HG03342 (cell line): ENCODE results near the gene DCBLD1.

Experiments
- ATAC-seq: cut with Tn5 transposase; IDR thresholded peaks from one replicate; pipeline ENCODE4 v1.9.1; 2021; ENCODE audit warnings: mild to moderate bottlenecking, moderate library complexity; ENCODE audit not compliant: unreplicated experiment

The DCBLD1 gene

DNA sequence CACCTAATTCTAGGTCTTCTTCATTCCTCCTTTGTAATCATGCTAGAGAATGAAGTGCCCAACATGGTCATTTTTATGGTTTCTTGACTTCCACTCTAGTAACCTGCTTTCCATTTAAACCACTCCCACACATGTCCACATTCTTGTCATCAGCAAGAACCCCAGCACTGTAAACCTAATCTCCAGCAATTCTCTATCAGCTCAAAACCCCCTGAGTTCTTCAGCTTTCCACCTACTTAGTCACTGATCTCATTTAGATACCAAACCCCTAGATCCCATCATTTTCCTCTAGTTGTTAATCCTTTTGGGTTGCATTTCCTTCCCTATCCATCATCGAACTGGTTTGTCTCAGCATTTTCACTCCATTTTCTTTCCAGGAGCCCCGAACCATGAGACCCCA, 70.1 kb downstream of the DCBLD1 start:
- ATAC-seq = no peak

DNA sequence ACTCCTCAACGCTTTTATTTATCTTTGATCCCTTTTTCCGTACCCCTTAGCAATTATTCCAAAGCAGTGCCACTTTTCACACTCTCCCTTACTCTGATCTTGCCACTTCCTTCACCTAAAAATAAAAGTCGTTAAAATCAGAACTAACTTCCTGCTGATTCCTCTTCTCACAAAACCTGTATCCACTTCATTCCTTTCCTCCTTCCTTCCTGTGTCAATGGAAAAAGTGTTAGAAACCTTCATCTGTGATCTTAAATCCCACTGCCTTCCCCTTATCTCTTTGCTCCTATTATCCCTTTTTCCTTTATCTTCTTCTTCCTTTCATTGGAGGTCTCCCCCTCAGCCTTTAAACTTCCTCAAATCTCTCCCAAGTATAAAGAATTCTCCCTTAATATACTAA, 70.7 kb downstream of the DCBLD1 start:
- ATAC-seq = no peak

DNA sequence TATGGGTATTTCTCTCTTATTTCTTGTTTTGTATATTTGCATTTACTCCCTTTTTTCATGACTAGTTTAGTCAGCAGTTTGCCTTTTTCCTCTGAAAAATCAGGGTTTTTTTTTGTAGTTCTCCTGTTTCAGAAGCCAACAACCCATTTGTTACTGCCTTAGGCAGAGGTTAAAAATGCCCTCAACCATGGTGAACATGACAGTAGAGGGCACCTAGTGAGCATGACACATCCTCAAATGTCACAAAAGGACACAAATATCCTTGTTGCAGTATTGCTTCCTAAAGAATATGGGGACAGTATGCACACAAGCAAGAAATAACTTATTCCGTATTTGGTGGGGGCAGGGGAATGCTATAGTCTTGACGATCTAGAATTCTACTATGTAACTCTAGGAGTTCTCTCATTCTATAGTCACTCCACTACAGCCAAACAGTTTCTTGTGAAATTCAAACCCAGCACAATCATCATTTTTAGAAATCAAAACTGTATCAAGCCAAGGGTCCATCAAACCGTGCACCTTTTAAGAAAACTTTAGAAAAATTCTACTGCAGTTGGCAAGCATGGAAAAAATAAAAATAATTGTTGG, 72.9 kb downstream of the DCBLD1 start:
- ATAC-seq = no peak

DNA sequence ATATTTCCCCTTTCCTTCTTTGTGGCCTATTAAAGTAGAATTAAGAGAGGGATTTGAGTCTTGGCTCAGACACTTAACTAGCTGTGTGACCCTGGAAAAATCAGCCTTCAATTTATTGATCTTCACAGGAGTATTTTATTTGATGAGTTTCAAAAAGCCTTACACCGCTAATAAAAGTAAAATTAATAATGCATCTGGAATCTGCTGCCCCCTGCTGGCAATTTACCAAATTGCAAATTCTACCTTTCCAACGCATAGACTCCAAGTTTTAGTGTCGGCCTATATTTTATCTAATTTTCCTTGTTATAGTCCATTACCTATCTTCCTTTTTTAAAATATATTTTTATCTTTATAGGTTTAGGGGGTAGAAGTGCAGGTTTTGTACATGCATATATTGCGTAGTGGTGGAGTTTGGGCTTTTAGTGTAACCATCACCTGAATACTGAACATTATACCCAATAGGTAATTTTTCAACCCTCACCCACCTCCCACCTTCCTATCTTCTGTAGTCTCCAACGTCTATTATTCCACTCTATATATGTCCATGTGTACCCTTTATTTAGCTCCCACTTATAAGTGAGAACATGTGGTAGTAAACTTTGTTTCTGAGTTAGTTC, 73.5 kb downstream of the DCBLD1 start:
- no peak for ATAC-seq

DNA sequence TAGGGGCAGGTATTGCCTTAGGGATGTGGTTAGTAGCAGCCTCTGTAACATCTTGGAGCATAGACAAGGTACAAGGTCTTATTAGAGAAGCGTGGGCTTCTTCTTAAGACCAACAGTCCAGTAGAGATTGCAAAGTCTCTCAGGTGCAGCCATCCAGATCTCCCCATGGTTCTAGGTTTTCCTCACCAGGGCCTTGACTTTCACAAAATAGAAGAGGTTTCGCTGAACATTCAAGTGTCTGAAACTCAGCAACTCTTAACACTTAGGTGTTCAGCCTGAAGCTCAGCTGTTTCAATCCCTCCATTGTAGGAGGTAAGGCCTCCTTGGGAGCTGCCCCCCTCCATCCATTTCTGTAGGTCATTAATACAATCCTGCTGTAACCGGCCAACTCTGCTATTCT, 75.5 kb downstream of the DCBLD1 start:
- no peak for ATAC-seq

DNA sequence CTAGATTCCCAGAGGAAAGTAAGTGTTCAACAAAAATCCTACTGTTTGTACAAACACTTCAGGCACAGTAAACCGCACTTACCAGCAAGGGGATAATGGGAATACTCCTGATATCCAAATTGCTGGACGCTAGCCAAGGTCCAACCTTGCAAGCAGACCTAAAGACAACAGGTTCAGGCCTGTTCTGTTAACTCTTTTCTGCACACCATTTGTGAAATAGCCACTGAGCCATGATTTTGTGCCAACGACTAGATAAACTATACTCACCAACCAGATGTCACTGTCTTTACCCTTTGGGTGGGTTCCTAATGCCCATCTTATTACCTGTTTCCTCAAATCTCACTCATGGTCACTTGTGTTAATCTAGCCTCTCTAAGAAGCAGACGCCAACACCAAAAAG, 76.3 kb downstream of the DCBLD1 start:
- no peak for ATAC-seq

DNA sequence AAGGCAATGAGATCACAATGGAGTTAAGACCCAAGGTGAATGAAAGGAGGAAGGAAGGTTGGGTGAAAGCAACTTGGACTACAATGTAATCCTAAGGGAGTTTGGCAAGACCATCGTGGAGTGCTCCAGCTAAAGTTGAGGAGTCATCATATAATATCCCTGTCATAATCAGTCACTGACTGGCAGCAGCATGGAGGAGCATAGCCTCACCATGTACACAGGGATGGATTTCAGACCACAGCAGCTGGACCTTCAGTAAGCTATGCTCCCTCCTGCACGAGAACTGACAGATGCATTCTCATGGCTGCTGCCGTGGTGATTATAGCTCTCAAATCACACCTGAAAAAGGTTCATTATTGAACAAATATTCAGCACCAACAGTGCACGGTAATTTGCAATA, 76.8 kb downstream of the DCBLD1 start:
- no peak for ATAC-seq

DNA sequence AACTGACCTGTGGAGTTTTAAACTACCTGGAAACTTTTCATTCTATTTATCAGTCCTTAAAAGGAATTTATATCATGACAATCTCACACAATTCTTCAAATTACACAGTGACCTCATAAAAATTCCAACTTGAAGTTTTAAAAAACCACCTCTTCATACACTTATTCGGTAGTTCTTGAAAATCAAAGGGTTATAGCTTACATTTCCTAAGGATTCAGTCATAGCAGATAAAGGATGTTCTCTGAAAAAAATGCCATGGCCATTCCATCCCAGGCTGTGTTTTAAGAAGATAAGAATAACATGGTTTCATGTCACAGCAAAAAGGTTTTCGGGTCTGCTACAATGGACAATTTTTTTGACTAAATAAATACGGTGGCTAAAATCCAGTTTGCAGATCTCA, 78.7 kb downstream of the DCBLD1 start:
- ATAC-seq = no peak

DNA sequence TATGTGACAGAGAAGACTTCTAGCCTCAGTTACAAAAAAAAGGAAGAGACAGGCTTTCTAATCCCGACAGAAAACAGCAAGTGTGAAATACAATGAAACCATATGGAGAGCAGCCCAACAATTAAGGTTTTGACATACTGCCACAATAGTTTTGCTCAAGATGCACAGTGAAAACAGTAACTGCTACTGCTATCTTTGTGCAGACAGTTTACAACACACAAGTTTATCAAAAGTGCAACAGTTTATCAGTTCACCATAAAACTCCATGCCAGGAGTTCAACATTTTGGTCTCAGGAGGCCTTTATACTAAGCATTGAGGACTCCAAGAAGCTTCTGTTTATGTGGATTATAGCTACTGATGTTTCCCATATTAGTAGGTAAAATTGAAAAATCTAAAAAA, 82.2 kb downstream of the DCBLD1 start:
- ATAC-seq = no peak

DNA sequence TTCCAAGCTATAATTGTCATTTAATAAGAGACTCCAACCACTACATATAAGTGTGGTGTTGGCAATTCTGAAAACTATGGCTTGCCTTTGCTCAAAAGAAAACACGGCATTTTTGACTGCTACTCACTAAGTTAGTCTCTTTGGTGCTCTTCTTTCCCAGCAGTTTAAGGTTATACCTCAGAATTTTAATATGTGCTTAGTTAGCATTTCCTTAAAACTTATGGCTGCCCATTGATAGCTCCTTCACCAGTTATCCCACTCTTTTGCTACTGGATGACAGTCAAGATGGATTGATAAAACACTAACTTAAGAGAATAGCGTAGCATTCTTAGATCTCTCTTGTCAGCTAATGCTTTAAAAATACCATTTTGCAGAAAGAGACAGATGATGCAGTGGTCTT, 85.8 kb downstream of the DCBLD1 start:
- no peak for ATAC-seq

DNA sequence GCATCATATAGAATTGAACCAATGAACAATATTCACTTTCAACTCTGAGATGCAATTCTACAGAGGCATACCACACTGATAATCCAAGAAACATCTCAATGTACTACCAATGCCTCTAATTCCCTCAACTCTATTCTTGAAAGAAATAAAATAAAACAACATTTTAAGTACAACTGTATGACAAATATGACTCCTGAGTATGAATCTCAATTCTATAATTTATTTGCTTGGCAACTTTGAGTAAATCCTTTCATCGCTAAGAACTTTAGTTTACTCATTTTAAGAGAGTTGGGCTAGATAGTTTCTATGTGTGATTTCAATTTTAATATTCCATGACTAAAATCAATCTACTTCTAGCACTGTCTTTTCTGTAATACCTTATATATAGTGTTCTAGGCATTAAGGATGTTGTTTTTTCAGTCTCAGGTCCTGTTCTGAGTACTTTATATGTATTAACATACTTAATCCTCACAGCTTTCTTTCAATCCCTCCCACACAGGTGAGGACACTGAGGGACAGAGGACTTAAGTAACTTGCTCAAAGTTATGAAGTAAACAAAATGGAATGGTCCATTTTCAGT, 86.4 kb downstream of the DCBLD1 start:
- no peak for ATAC-seq

DNA sequence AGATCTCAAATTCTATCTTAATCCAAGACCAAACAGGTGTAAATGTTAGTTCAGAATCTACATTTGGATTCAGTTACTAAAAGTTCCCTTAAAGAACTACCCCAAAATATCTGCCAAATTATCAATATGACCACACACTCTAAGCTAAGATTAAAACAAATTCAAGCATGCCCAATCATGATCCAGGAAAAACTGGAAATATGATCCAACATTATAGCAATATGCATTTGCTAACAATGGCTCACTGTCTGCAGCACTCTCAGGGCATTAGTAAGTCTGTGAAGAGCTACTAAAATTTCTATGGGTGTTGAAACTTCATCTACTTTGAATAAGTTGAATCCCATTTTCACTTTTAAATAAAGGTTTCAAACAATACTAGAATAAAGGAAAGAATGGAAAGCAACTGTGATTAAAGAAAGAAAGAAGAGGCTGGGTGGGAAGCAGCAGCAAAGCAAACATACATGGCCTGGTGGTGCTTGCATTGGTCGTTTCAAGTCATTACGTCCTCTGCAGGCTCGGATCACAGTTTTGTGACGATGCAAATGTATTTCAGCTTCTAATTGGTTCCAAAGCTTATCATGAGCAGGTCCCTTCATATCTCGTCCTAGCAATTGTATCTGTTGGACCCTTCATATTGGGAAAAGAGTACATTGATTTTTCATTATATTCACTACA, 90.7 kb downstream of the DCBLD1 start:
- no peak for ATAC-seq

DNA sequence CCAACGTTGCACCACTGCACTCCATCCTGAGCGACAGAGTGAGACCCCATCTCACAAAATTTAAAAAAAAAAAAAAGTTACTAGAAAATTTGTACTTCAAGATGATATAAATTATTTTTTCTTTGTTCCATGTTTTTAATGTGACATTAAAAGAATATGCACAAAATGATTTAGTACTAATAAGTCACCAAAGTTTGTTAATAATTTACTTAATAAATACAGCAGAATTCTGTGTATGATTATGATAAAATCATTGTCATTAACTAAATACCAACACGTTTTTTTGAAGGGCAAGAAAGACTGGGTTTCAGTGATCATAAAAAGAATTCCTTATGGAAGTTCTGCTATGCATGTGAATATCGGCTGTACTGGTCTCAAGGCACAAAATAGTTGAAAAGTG, 91.7 kb downstream of the DCBLD1 start:
- ATAC-seq = no peak

DNA sequence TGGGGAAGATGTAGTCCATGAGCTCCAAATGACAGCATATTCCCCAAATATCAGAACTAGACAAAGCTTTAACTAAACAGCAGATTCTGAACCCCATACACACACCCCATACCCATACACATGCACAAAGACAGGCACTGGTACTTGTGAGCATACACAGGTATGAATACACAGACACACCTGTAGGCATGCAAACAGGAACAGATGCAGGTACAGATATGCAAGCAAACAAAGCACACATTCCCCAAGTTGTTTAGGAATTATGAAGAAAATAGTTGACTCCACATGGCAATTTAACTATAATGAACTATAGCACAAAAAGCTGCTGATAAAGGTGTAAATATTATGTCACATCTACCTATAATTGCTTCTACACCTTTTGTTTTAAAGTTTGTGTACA, 103.2 kb downstream of the DCBLD1 start:
- no peak for ATAC-seq

DNA sequence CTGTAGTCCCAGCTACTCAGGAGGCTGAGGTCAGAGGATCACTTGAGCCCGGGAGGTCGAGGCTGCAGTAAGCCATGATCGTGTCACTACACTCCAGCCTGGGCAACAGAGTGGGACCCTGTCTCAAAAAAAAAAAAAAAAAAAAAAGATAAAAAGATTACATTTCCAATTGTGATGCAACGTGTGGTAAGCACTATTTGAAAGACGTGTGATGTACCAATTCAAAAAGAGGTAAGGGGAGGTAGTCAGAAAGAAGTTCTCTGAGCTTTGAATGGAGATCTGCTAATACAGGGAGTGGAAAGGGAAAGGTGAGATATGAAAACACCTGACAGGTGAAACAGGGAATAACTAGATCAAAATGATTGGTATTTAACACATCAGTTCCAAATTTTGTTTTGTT, 108.0 kb downstream of the DCBLD1 start:
- ATAC-seq = no peak

DNA sequence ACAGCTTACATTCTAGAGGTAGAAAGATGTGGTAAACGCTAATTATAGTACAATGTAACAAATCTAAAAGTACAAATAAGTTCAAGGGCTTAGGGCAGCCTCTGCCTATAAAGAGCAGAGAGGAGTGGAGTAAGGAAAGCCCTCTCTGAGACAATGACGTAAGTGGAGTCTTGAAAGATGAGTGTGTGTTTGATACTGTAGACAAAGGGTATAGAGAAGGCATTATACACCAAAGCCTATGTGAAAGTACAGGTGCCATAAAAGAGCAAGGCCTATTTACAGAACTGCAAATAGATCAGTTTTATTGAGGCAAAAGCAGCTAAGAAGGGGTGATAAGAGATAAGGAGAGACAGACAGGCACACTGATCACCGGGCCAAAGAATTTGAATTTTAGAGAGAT, 108.9 kb downstream of the DCBLD1 start:
- ATAC-seq = no peak

DNA sequence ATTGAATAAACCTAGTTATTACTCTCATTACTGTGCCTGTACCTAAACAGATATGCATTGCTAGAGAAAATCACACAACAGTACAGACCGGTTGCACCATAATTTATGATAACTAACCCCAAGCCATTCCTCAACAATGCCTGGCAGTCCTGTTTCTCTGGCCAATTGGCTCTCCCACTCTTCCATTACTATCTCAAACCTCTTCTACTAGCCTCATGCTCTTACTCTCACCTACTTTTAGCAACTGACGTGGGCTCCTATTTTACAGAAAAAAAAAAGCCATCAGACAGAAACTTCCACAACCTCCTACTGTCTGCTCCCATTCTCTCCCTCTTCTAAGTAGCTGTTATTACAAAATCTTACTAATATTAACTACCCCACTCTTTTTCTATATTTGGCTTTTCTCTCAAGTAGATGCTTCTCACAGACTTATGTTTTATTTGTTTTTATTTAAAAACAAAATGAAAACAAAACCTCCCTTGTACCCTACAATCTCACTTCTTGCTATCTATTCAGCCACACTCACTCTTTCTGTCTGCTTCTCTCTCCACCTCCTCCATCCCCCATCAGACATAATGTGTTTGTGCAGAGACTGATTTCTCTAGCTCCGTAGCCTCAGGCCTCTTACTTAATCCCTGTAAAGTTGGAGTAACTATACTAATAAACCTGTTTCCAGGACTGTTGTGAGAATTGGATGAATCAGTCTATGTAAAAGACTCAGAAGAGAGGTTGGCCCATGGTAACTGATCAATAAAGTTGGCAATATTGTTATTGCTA, 110.7 kb downstream of the DCBLD1 start:
- no peak for ATAC-seq

DNA sequence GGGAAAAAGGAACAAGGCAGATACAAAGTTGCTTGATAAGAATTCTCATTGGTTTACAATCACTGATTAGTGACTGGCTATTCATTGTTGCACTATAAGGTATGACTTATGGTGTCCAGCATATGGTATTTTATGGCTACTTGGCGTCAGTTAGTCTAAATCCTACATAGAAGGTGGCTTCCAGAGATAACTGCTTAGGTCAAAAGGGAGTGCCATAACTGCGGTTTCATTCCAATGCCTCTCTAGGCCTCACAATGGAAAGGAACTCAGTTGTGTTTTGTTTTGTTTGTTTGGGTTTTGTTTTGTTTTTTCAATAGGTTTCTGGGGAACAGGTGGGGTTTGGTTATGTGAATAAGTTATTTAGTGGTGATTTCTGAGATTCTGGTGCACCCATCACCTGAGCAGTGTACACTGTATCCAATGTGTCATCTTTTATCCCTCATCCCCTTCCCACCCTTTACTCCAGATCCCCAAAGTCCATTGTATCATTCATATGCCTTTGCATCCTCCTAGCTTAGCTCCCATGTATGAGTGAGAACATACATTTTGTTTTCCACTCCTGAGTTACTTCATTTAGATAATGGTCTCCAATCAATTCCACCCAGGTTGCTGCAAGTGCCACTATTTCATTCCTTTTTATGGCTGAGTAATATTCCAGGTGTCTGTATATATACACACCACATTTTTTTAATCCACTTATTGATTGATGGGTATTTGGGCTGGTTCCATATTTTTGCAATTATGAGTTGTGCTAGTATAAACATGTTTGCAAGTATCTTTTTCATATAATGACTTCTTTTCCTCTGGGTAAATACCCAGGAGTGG, 112.8 kb downstream of the DCBLD1 start:
- no peak for ATAC-seq

DNA sequence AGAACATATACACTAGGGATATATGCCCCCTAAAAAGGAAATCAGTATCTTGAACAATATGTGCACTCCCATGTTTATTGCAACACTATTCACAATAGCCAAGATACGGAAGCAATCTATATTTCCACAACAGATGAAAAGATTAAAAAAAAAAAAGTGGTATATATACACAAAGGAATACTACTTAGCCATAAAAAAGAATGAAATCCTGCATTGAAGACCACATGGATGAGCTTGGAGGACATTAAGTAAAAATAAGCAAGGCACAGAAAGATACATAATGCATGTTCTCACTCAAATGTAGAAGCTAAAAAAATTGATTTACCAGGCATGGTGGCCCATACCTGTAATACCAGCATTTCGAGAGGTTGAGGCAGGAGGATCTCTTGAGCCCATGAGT, 115.3 kb downstream of the DCBLD1 start:
- no peak for ATAC-seq
